A549 (cell line): Measurements from ENCODE around the gene ITGA2B.

Experiments
- CEBPB ChIP-seq, 2 experiments: fragments of >200 bp in 1 of 2; sonication (Bioruptor Twin) in 1 of 2; formaldehyde crosslinking in 1 of 2; IDR thresholded peaks; 2 replicates each; pipeline ENCODE4 v1.6.1; 2012 to 2016
- CTCF ChIP-seq: fragments of >200 bp; sonication (Bioruptor Twin); formaldehyde crosslinking; IDR thresholded peaks from 3 replicates; pipeline ENCODE4 v1.5.1; 2016
- EP300 ChIP-seq, 2 experiments: fragments of >200 bp; sonication (Bioruptor Twin); formaldehyde crosslinking; IDR thresholded peaks; 2 replicates in 1 of 2; 3 replicates in 1 of 2; pipeline ENCODE4 v1.6.1; 2016 to 2017
- HOXB5 ChIP-seq: fragments of 250-450 bp; sonication (Bioruptor Pico); IDR thresholded peaks from 2 replicates; pipeline ENCODE4 v1.5.0; 2020; ENCODE audit warnings: mild to moderate bottlenecking, moderate library complexity
- MAX ChIP-seq: IDR thresholded peaks from 2 replicates; pipeline ENCODE4 v1.6.1; 2012
- POLR2A ChIP-seq: IDR thresholded peaks from 2 replicates; pipeline ENCODE4 v1.6.1; 2012; ENCODE audit warnings: mild to moderate bottlenecking, low read length
- RAD21 ChIP-seq, 2 experiments: fragments of >200 bp in 1 of 2; sonication (Bioruptor Twin) in 1 of 2; formaldehyde crosslinking in 1 of 2; IDR thresholded peaks in 1 of 2; conservative IDR thresholded peaks in 1 of 2; 2 replicates in 1 of 2; 3 replicates in 1 of 2; pipeline ENCODE4 v1.6.1; 2012 to 2018; ENCODE audit warnings: inconsistent platforms in 1 of 2
- REST ChIP-seq: fragments of 200-600 bp; sonication (generic); IDR thresholded peaks from 2 replicates; pipeline ENCODE4 v1.6.1; 2016; ENCODE audit warnings: antibody characterized with exemption, mild to moderate bottlenecking, moderate library complexity
- USF2 ChIP-seq: fragments of 450-650 bp; IDR thresholded peaks from 2 replicates; pipeline ENCODE4 v1.6.1; 2014; ENCODE audit warnings: antibody characterized with exemption

GRCh38 chr17:44350733-44351226 lies 38.7 kb downstream of the ITGA2B start:
- no peak for TF ChIP-seq POLR2A
- no peak for TF ChIP-seq USF2
- peak; percentile 81 for TF ChIP-seq CTCF
- no peak for TF ChIP-seq HOXB5 (CRISPR knock-in tag)
- no peak for TF ChIP-seq EP300 (IDR thresholded peaks at IDR 0.05)
- no peak for TF ChIP-seq CEBPB (IDR thresholded peaks at IDR 0.05)
- peak; percentile 75 to 85 for TF ChIP-seq RAD21 (conservative IDR thresholded peaks at IDR 0.05 in 1 of 2, IDR thresholded peaks at IDR 0.05 in 1 of 2)
- TF ChIP-seq REST, result no peak
- TF ChIP-seq MAX, result no peak
